NB4 (cell line): ENCODE measurements around the gene C1QC.

Experiments used
- CTCF ChIP-seq: IDR thresholded peaks from one replicate; pipeline ENCODE4 v1.5.1; 2012; ENCODE audit warnings: low read depth, low read length
- POLR2A ChIP-seq: IDR thresholded peaks from 2 replicates; pipeline ENCODE4 v1.6.1; 2011; ENCODE audit warnings: mild to moderate bottlenecking; ENCODE audit not compliant: insufficient read length; ENCODE audit errors: extremely low read depth
- TF ChIP-seq, protein P1 (sequence below): IDR thresholded peaks from 2 replicates; pipeline ENCODE4 v1.6.1; 2011; ENCODE audit warnings: low read depth, low read length

GRCh38 chr1:22662318-22662717 is 18.9 kb downstream of the C1QC start:
- TF ChIP-seq CTCF: no peak
- TF ChIP-seq POLR2A: no peak
- TF ChIP-seq, protein P1, sequence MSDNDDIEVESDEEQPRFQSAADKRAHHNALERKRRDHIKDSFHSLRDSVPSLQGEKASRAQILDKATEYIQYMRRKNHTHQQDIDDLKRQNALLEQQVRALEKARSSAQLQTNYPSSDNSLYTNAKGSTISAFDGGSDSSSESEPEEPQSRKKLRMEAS: no peak
